ENCODE measurements around the gene UBE2O. TPM values are rescaled to one million over a fixed set of nuclear protein-coding genes. Genes with fewer than 3 reads are reported as not detected.
A peak's percentile ranks its signal among the peaks of the same experiment; 100 is the strongest.

The UBE2O gene
- total RNA-seq, 4 donors from 2014 or later, result 20.3 to 52.0 (median 26.0) TPM

GRCh38 chr17:76490112-76490710 is 37.3 kb upstream of the UBE2O start:
- no peak overlapping the region for H3K4me3 ChIP-seq (ENCODE audit: low read depth, poor library complexity, severe bottlenecking)
- TF ChIP-seq CTCF (IDR thresholded peaks at IDR 0.05), result no peak
- no peak for TF ChIP-seq POLR2A (IDR thresholded peaks at IDR 0.05)
- DNase-seq (ENCODE audit: low spot score in 2 of 2), result no peak
- intact Hi-C loops (cut with DNase I; ENCODE audit: low total_unique reads), result no loop called here
- 58 to 60% methylated on average over 10 of the region's 10 CpGs for WGBS, 2 donors

GRCh38 chr17:76487451-76488192 is 34.7 kb upstream of the UBE2O start:
- no peak overlapping the region for H3K4me3 ChIP-seq (ENCODE audit: low read depth, poor library complexity, severe bottlenecking)
- no peak for DNase-seq (ENCODE audit: low spot score in 2 of 2)
- TF ChIP-seq CTCF (IDR thresholded peaks at IDR 0.05) (no peak), POLR2A (IDR thresholded peaks at IDR 0.05) (no peak)
- intact Hi-C loops (cut with DNase I; ENCODE audit: low total_unique reads), result no loop called here
- 96 to 97% methylated on average over 22 of the region's 22 CpGs for WGBS, 2 donors

GRCh38 chr17:76485569-76485968 is 32.6 kb upstream of the UBE2O start:
- DNase-seq (ENCODE audit: low spot score in 2 of 2), result peak in 1 of 2 donors; percentile 63
- intact Hi-C loops (cut with DNase I; ENCODE audit: low total_unique reads), result no loop called here
- TF ChIP-seq POLR2A (IDR thresholded peaks at IDR 0.05) (no peak), CTCF (IDR thresholded peaks at IDR 0.05) (no peak)
- H3K4me3 ChIP-seq (ENCODE audit: low read depth, poor library complexity, severe bottlenecking), result no peak overlapping the region
- 58 to 66% methylated on average over 11 of the region's 11 CpGs for WGBS, 2 donors

- 71 to 81% methylated on average over 11 of the region's 11 CpGs for WGBS, 2 donors
- DNase-seq (ENCODE audit: low spot score in 2 of 2), result no peak
- H3K4me3 ChIP-seq (ENCODE audit: low read depth, poor library complexity, severe bottlenecking), result no peak overlapping the region
- TF ChIP-seq CTCF (IDR thresholded peaks at IDR 0.05) (no peak), POLR2A (IDR thresholded peaks at IDR 0.05) (no peak)
- intact Hi-C loops (cut with DNase I; ENCODE audit: low total_unique reads), result no loop called here
Measured at GRCh38 chr17:76484228-76484725, 31.3 kb upstream of the UBE2O start.

- intact Hi-C loops (cut with DNase I; ENCODE audit: low total_unique reads), result no loop called here
- no peak overlapping the region for H3K4me3 ChIP-seq (ENCODE audit: low read depth, poor library complexity, severe bottlenecking)
- DNase-seq (ENCODE audit: low spot score in 2 of 2), result no peak
- 76 to 80% methylated on average over 17 to 20 of the region's 21 CpGs for WGBS, 2 donors
- TF ChIP-seq POLR2A (IDR thresholded peaks at IDR 0.05), result no peak
- no peak for TF ChIP-seq CTCF (IDR thresholded peaks at IDR 0.05)
Measured at GRCh38 chr17:76481071-76481655, 28.2 kb upstream of the UBE2O start.

Data from lower leg skin (tissue), 4 donors.